Ovary (tissue), 9 donors: ENCODE measurements around the gene DUXA. TPM values are rescaled to one million over a fixed set of nuclear protein-coding genes. Genes with fewer than 3 reads are reported as not detected.
"Not testable (repeated sequence)": the region's sequence is repeated elsewhere in the genome, so short reads cannot be mapped to it uniquely, and the experiment has no call there.

Experiments
- DNase-seq, 5 donors: peaks; one replicate each; pipeline ENCODE4 v3.0.0-alpha.2; 2019 to 2020
- H3K27ac ChIP-seq, 2 donors: fragments of 200-600 bp; one replicate each; pipeline versions ENCODE4 v1.5.1 to v1.8.0; 2019 to 2022
- H3K27me3 ChIP-seq: fragments of 200-600 bp; one replicate; pipeline ENCODE4 v1.8.0; 2022
- H3K36me3 ChIP-seq: fragments of 200-600 bp; sonication (generic); one replicate; pipeline ENCODE4 v1.5.1; 2019
- H3K4me1 ChIP-seq: one replicate; pipeline ENCODE4 v1.8.1; 2013; ENCODE audit warnings: mild to moderate bottlenecking, moderate library complexity; ENCODE audit not compliant: insufficient read depth
- H3K4me3 ChIP-seq: fragments of 200-600 bp; sonication (generic); one replicate; pipeline ENCODE4 v1.5.1; 2017
- H3K9me3 ChIP-seq, 2 donors: fragments of 200-600 bp in 1 of 2; sonication (generic) in 1 of 2; one replicate each; pipeline versions ENCODE4 v1.5.1 to v1.8.1; 2013 to 2019; ENCODE audit warnings: mild to moderate bottlenecking in 1 of 2, moderate library complexity in 1 of 2
- EP300 ChIP-seq: sonication (generic); formaldehyde crosslinking; IDR thresholded peaks from one replicate; pipeline ENCODE4 v1.6.1; 2017; ENCODE audit warnings: antibody characterized with exemption
- POLR2A ChIP-seq: fragments of 450-650 bp; IDR thresholded peaks from one replicate; pipeline ENCODE4 v1.6.1; 2017; ENCODE audit warnings: antibody characterized with exemption, mild to moderate bottlenecking, moderate library complexity
- WGBS, 3 donors: extraction: QIAGEN DNeasy Blood & Tissue Kit in 1 of 3; methylation state at CpG; one replicate each; pipeline versions ENCODE4 v1.1.5 to v1.1.7; 2013 to 2017; 5-methylcytosine and 5-hydroxymethylcytosine counted together
- intact Hi-C, 4 donors: fragments of 100-400 bp; cut with DNase I; formaldehyde crosslinking; loops; one replicate each; pipeline versions ENCODE4 v1.11.0 to v1.15.1; 2022 to 2023
- polyA plus RNA-seq, 2 donors: library from polyadenylated mRNA; stranded (reverse); fragments of 200-250 nt in 1 of 2; fragments of 350-450 nt in 1 of 2; fragmentation: Illumina TruSeq in 1 of 2; extraction: RNeasy Lipid Tissue Mini Kit (QIAGEN cat#74804) in 1 of 2; gene quantifications; one replicate each; pipeline ENCODE4 v1.2.3, GENCODE V29; 2013 to 2014
- total RNA-seq, 7 donors: library from RNA; depleted of rRNA in 2 of 7; stranded (reverse); fragments of >200 nt in 2 of 7; fragmentation: NEBNext Ultra II Directional in 3 of 7; extraction: Animal tissue kit (Norgen Biotek cat#: 25700) in 3 of 7; gene quantifications; one replicate each; pipeline versions ENCODE4 v1.1.0 to v1.2.4, GENCODE V29; 2016 to 2023
- TF ChIP-seq, protein P1 (sequence below), 3 donors: fragments of 450-650 bp in 2 of 3; fragments of 200-600 bp in 1 of 3; IDR thresholded peaks; one replicate each; pipeline versions ENCODE4 v1.5.1 to v1.8.0; 2016 to 2022; ENCODE audit warnings: antibody characterized with exemption in 3 of 3, mild to moderate bottlenecking in 1 of 3
- donor health status: DM: no; HTN: no; CAD: no; lungs with moderate emphysema.
- donor health status: DM: no; HTN: no; CAD: no.
- donor health status: Bipolar disorder and iron deficiency.
- donor health status: DM: yes; HTN: yes; CAD: no.
- donor health status: DM: no; HTN: no; CAD: no.
- donor health status: DM: yes; HTN: yes; CAD: no.

DUXA gene
- total and polyA plus RNA-seq, 9 donors = not detected

GRCh38 chr19:57135797-57136196, 31.5 kb downstream of the DUXA start:
- Histone ChIP-seq H3K27me3 (no peaks in the 10 kb centered on the region), H3K9me3 (peaks cover 0 to 6% of the 10 kb centered on the region in 2 donors), H3K36me3 (no peaks in the 10 kb centered on the region), H3K27ac (no peak overlapping the region), H3K4me3 (no peak overlapping the region), H3K4me1 (no peaks in the 10 kb centered on the region)
- WGBS, 3 donors = 77 to 82% (median 81%) methylated on average over 6 of the region's 6 CpGs
- TF ChIP-seq, protein P1, sequence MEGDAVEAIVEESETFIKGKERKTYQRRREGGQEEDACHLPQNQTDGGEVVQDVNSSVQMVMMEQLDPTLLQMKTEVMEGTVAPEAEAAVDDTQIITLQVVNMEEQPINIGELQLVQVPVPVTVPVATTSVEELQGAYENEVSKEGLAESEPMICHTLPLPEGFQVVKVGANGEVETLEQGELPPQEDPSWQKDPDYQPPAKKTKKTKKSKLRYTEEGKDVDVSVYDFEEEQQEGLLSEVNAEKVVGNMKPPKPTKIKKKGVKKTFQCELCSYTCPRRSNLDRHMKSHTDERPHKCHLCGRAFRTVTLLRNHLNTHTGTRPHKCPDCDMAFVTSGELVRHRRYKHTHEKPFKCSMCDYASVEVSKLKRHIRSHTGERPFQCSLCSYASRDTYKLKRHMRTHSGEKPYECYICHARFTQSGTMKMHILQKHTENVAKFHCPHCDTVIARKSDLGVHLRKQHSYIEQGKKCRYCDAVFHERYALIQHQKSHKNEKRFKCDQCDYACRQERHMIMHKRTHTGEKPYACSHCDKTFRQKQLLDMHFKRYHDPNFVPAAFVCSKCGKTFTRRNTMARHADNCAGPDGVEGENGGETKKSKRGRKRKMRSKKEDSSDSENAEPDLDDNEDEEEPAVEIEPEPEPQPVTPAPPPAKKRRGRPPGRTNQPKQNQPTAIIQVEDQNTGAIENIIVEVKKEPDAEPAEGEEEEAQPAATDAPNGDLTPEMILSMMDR (IDR thresholded peaks at IDR 0.05) = no peak
- no peak for TF ChIP-seq EP300
- TF ChIP-seq POLR2A = no peak
- intact Hi-C loops = no loop called here
- DNase-seq = no peak

DNA sequence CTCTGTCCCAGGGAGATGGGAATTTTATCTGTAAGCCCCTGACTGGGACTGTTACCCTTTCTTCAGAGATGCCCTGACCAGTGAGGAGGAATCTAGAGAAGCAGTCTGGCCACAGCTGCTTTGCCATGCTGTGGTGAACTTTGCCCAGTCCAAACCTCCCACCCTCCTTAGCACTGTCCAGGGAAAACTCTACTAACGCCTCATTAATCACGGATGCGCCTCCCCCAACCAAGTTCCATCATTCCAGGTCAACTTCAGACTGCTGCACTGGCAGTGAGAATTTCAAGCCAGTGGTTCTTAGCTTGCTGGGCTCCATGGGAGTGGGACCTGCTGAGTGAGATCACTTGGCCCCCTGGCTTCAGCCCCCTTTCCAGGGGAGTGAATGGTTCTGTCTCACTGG, 39.9 kb downstream of the DUXA start:
- H3K4me1 ChIP-seq, H3K36me3 ChIP-seq, H3K9me3 ChIP-seq, DNase-seq, H3K4me3 ChIP-seq, intact Hi-C loops, H3K27me3 ChIP-seq, H3K27ac ChIP-seq: not testable (repeated sequence)
- WGBS, 3 donors = 57 to 64% (median 62%) methylated on average over 3 of the region's 3 CpGs

GRCh38 chr19:57123882-57124281, 43.4 kb downstream of the DUXA start:
- no peaks in the 10 kb centered on the region for H3K36me3 ChIP-seq
- H3K27me3 ChIP-seq = no peaks in the 10 kb centered on the region
- WGBS, 3 donors = 6 to 11% (median 10%) methylated on average over 4 of the region's 4 CpGs
- H3K9me3 ChIP-seq = no peaks in the 10 kb centered on the region
- no peaks in the 10 kb centered on the region for H3K4me1 ChIP-seq
- no peak for DNase-seq
- H3K4me3 ChIP-seq = no peak overlapping the region
- intact Hi-C loops = no loop called here
- TF ChIP-seq EP300 = no peak
- TF ChIP-seq, protein P1 (IDR thresholded peaks at IDR 0.05) = no peak
- TF ChIP-seq POLR2A = no peak
- H3K27ac ChIP-seq = no peak overlapping the region

- DNase-seq = no peak
- TF ChIP-seq POLR2A (no peak), EP300 (no peak)
- TF ChIP-seq, protein P1 (IDR thresholded peaks at IDR 0.05) = no peak
- Histone ChIP-seq H3K4me1 (no peaks in the 10 kb centered on the region), H3K36me3 (no peaks in the 10 kb centered on the region), H3K27ac (no peak overlapping the region), H3K4me3 (no peak overlapping the region), H3K9me3 (no peaks in the 10 kb centered on the region), H3K27me3 (no peaks in the 10 kb centered on the region)
- intact Hi-C loops = no loop called here
- WGBS, 3 donors = 57 to 71% (median 68%) methylated on average over 32 of the region's 32 CpGs
Observed at GRCh38 chr19:57118848-57119247, 48.4 kb downstream of the DUXA start.

DNA sequence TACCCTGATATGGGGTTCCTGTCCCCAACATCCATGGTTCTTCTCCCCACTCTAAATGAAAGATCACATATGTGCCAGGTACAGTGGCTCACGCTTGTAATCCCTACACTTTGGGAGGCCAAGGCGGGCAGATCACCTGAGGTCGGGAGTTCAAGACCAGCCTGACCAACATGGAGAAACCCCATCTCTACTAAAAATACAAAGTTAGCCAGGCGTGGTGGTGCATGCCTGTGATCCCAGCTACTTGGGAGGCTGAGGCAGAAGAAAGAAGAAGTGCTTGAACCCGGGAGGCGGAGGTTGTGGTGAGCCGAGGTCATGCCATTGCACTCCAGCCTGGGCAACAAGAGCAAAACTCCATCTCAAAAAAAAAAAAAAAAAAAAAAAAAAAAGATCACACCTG, 53.8 kb downstream of the DUXA start:
- H3K4me1 ChIP-seq, H3K9me3 ChIP-seq, H3K4me3 ChIP-seq, H3K27ac ChIP-seq, H3K27me3 ChIP-seq, DNase-seq, H3K36me3 ChIP-seq, intact Hi-C loops: not testable (repeated sequence)
- WGBS, 3 donors = 72 to 80% (median 75%) methylated on average over 7 of the region's 7 CpGs

DNA sequence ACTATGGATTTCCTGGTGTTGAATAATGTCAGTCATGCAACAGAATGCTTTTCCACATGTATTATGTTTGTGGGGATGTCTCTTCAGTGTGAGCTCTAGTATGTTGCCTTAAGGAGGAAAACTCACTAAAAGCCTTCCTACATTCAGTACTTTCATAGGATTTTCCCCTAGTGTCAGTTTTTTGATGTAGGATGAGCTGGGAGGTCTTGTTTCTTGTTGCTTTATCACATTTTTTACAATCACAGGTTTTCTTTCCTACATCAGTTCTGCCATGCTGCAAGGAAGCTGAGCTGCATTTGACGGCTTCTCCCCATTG, 56.0 kb downstream of the DUXA start:
- TF ChIP-seq EP300 (no peak), POLR2A (no peak)
- TF ChIP-seq, protein P1 (IDR thresholded peaks at IDR 0.05) = no peak
- Histone ChIP-seq H3K36me3 (no peaks in the 10 kb centered on the region), H3K4me1 (no peaks in the 10 kb centered on the region), H3K9me3 (no peaks in the 10 kb centered on the region), H3K4me3 (no peak overlapping the region), H3K27ac (no peak overlapping the region), H3K27me3 (no peaks in the 10 kb centered on the region)
- DNase-seq = no peak
- WGBS, 3 donors = 92 to 95% (median 93%) methylated on average over 1 of the region's 1 CpG
- intact Hi-C loops = no loop called here
